ENCODE results near the gene CDH8.
"Not testable (repeated sequence)": the region's sequence is repeated elsewhere in the genome, so short reads cannot be mapped to it uniquely, and the experiment has no call there.

The CDH8 gene

DNA sequence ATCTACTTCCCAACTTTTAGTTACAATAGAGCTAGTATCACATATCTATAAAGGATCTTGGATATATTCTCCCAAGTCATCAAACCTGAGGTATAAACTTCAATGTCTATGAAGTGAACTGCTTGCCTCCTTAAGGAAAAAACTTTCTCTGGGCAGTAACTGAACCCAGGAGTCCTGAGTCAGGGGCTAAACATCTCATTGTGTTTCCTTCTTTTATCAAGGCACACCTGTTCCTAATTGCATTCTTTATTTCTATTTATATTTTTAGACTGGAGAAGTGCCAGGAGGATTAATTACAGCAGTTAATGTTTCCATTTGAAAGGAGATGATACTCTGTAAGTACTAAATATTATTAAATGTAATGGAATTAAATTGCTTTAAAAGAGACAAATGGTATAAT, 98.6 kb downstream of the CDH8 start:
- DNase-seq (ENCODE audit: low read depth in 2 of 3, low spot score in 1 of 3) = no peak

DNA sequence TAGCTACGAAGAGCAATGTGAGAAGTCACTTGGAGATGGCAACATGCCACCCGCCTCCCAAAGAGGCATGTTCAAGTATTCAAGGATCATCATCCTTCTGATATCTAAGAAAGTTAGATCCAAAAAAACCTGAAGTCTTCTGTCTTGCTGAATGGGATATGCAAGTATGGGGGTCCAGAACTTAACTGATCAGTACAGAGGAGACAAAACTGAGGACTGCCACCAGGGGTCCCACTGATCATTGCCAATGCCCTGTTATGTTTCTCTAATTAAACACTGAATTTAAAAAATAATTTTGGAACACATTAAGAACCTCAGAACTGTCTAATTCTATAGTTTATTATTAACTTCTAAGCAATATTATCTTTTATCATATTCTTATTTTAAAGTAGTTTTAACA, 99.7 kb downstream of the CDH8 start:
- no peak for DNase-seq (ENCODE audit: low read depth in 2 of 3, low spot score in 1 of 3)

DNA sequence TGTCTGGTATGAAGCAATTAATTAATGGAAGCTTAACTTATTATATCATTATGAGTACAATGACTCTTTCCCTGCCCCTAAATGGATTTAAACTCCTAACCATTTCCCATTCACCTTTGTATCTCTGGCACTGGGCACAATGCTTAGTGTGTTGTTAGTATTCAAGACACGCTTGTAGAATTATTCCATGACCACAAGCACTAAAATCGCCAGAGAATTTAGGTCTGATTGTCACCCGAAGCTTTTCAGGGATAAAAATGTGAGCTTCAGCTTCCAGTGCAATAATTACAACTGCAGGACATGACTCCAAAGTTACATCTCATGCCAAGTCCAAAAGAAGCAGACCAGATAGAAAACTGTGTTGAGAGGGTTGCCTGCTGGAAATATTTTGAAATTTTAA, 101.6 kb downstream of the CDH8 start:
- DNase-seq (ENCODE audit: low read depth in 2 of 3, low spot score in 1 of 3) = no peak

DNA sequence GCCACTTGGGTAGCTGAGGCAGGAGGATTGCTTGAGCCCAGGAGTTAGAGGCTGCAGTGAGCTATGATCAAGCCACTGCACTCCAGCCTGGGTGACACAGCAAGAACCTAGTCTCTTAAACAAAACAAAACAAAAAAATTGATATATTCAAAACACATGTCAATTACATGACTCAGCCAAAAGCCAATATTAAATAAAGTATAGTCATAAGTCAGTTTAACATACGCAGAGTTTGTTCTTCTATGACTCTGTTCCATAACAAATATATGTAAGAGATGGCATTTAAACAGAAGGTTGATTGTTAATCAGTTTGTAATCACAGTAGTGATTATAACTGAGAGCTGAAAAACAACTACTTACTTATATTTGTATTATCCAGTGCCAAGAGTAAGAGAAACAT, 106.5 kb downstream of the CDH8 start:
- no peak for DNase-seq (ENCODE audit: low read depth in 2 of 3, low spot score in 1 of 3)

DNA sequence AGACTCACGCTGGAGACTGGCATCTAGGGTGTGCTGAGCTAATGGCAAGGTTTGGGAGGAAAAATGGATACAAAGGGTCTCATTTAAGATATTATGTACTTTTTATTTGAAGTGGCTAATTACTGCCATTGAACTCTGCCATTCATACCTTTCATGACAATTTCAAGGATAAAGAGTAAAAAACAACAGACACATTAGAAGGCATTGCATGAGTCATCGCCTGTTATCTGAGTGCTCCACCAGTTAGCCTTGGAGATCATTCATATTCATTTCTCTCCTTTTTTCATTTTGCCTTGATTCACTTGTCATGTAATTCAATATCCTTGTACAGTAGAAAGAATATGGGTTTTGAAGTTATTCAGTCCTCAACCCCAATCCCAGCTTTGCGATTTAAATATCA, 109.5 kb downstream of the CDH8 start:
- no peak for DNase-seq (ENCODE audit: low read depth in 2 of 3, low spot score in 1 of 3)

DNA sequence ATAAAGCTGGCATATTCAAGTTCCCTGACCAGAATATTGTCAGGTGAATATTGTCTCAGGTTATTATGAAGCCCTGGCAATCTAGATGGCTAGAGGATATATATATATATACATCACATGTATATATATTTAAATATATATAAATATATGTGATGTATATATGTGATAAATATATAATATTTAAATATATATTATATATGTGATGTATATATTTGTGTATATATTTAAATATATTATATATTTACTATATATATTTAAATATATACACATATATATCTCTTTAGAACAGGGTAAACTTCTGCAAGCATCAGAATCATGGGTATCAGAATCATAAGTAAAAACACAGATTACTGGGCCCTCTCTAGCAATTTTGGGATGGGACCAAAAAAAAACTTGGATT, 112.6 kb downstream of the CDH8 start:
- DNase-seq (ENCODE audit: low read depth in 2 of 3, low spot score in 1 of 3) = no peak

DNA sequence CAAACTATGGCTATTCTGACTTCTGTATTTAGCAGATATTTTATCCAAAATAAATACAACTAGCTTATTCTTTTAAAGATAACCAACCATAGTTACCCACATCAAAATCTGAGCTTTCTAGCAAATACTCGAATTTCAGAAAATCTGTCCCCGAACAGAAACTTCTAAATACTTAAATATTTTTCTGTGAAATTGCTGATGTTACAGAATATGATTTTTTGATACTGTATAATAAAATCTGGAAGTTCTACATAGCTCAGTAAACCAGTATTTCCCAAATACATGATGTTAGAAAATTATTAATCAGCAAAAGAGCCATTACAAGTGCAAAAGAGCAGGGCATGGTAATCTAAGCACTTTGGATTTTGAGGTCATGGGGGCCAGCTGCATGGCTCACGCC, 114.9 kb downstream of the CDH8 start:
- no peak for DNase-seq (ENCODE audit: low read depth in 2 of 3, low spot score in 1 of 3)

DNA sequence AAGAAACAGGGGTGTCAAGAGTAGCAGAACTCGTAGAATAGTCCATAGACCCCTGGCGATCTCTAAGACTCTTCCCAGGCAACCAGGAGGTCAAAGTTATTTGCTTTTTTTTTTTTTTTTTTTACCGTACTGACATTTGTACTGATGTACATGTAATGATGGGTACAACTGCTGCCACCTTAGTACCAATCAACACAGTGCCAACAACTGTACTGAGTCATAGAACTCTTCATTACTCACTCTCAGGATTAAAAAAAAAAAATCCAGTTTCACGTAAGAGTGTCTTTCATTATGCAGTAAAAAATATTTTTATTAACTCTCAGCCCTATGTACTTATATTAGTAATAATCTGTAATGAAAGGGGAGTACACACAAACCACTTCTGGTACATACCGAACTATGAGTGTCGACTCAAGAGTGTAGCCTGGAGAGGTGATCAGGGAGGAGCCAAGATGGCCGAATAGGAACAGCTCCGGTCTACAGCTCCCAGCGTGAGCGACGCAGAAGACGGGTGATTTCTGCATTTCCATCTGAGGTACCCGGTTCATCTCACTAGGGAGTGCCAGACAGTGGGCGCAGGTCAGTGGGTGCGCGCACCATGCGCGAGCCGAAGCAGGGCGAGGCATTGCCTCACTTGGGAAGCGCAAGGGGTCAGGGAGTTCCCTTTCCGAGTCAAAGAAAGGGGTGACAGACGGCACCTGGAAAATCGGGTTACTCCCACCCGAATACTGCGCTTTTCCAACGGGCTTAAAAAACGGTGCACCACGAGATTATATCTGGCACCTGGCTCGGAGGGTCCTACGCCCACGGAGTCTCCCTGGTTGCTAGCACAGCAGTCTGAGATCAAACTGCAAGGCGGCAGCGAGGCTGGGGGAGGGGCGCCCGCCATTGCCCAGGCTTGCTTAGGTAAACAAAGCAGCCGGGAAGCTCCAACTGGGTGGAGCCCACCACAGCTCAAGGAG, 118.1 kb downstream of the CDH8 start:
- DNase-seq (ENCODE audit: low read depth in 2 of 3, low spot score in 1 of 3) = not testable (repeated sequence)

DNA sequence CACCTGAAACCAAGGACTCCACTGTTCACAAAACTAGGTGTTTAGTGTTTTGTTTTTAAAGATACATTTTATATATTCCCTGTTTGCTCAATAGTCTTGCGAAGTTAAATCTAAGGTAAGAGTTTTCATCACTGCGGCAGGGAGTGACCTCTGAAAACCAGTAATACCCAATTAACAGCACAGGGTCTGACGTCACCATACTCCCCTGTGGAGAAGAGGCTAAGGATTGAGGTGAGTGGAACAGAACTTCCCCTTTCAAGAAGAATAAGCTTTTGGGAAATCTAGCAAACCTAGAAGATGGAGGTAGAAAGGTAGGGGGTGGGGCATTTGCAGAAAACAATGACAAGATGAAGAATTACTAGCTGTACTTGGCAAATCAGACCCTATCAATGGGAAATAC, 120.7 kb downstream of the CDH8 start:
- DNase-seq (ENCODE audit: low read depth in 2 of 3, low spot score in 1 of 3) = no peak

DNA sequence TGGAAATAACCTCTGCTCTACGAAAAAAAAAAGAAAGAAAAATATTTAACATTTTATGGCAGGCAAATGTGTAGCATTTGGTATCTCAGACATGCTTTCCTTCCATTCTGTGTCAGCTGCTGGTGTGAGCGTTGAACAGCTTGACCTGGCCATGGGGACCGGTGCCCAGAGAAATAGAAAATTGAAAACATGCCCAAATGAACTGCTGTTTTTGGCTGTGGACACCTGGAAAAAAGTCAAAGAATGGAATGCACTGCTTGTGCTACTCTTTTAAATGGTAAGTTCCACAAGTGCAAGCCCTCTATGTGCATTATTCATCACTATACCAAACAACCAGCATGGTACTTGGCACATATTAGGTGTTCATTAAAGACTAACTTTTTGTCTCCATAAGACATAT, 127.2 kb downstream of the CDH8 start:
- DNase-seq (ENCODE audit: low read depth in 2 of 3, low spot score in 1 of 3) = no peak

DNA sequence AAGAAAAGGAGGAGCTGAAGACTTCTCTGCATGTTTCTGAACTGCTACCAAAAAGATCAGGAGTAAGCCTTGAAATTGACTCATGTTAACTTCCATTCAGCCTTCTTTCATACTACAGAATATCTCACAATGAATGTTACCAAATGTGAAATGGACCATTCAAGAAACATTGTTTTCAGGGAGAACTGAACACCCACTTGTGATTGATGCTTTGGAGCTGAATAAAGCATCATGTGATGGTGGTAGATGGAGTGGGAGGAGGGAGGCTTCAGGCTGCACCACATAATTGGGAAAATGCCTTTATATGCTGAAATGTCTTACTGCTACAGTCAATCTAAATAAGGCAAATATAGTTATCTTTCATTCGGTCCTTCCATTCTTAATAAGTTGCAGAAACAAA, 127.8 kb downstream of the CDH8 start:
- DNase-seq (ENCODE audit: low read depth in 2 of 3, low spot score in 1 of 3) = no peak

DNA sequence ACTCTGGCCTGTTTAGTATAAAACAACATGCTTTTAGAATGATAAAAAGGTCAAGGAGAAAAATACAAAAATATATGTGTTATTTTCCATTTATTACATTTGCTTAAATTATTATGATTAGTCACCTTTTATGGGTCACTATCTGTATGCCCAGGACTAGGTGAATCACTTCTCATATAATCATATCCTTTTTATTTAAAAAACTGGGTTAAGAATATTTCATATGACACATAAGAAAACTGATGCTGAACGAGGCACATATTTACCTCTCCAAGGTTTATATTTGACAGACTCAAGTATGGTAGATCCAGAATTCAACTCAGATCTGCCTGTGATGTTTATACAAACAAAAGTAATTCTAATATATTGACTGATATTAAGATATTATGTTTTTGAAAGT, 134.5 kb downstream of the CDH8 start:
- no peak for DNase-seq (ENCODE audit: low read depth in 2 of 3, low spot score in 1 of 3)

DNA sequence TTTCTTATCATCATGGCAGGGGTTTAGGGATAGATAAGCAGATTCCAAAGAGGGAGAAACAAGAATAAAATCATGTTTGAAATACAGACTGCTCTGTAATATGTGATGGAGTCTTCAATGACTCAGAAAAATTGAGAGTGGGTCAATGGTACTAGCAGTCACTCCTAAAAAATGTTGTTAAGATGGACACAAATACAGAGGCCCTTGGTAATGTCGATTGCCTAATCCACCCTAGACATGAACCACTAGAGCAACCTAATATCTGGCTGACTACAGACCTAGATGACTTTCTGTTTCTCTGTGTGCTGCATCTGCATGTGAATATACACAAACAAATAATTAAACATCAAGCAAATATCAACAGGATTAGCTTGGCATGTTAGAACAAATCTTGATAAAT, 135.8 kb downstream of the CDH8 start:
- DNase-seq (ENCODE audit: low read depth in 2 of 3, low spot score in 1 of 3) = no peak

DNA sequence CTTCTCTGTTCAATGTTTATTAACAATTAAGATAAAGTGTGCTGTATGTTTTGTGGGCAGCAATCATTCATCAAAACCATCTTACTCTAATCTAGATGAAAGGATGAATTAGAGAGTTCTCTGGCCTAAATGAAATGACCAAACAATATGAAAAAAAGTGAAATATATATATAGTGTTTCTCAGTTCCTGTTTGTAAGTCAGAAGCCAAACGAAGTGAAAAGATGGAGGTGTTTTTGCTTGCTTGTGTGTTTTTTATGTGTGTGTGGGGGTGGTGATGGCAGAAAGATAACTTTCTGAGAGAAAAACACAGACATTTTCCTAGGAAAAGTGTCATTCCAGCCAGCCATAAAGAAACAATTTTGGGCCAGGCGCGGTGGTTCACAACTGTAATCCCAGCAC, 138.6 kb downstream of the CDH8 start:
- DNase-seq (ENCODE audit: low read depth in 2 of 3, low spot score in 1 of 3) = no peak

DNA sequence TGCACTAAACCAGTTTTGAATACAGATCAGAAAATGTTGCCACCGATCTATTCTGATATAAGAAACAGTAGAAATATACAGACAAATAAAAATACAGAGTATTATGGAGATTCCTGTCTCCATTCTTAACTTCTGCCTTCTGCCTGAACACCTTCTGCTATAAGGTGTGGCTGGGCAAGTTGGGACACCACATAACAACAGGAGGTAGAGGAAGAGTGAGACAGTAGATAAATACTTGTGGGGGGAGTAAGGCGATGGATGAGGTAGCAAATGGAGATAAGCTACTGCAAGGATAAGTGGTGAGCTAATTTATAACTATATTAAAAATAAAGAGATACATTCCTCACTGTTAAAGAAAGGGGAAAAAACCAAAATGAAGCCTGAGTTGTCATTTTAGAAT, 143.7 kb downstream of the CDH8 start:
- DNase-seq (ENCODE audit: low read depth in 2 of 3, low spot score in 1 of 3) = no peak

DNA sequence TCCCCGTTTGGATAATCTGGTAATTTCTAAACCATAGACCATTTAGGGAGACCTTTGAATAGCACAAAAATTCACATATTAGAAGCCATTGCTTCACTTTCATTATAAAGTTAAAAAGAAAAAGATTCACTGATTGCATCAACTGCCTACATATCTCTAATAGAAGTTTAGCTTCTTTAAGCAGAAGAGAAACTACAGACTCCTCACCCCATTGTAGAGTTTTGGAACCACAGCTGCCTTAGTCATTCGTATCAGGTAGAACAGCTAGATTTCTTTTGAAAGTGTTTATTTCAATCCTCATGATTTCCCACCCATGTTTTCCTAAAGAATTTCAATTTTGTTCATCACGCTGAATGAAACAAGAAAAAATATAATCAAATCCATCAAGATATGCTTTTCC, 144.8 kb downstream of the CDH8 start:
- DNase-seq (ENCODE audit: low read depth in 2 of 3, low spot score in 1 of 3) = no peak

DNA sequence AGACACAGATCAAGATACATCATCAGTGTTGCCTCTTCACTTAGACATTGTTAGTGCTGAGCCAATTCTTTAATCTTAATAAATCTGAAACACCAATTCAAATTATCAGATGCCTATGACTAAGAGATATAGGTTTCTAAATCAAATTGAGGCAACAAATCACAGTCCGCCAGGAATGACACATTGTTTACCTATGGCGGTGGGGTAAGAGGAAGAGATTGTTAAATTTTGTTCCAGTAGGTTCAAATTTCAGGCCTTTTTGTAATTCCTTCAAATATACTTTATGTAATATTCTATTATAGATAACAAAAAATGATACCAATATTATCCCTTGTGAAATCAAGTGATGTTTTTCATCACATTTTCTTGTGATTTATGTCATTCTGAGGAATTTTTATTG, 145.9 kb downstream of the CDH8 start:
- no peak for DNase-seq (ENCODE audit: low read depth in 2 of 3, low spot score in 1 of 3)

DNA sequence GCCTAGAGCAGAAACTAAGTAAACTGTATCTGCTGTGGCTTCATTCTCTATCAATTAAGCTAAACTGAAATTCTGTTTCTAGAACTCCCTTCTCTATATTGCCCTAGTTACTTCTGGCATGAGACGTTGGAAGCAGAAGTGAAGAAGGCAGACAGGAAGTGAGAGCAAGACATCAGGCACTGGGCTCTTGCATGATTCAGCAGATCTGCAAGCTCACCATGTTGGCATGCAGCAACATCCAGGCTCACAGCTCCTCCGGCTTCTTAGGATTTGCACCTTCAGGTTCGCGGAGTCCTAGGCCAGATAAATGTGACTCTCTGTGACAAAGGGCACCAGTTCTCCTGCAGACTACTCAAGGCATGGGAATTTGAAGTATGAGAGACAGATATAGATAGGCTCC, 148.3 kb downstream of the CDH8 start:
- DNase-seq (ENCODE audit: low read depth in 2 of 3, low spot score in 1 of 3) = no peak

DNA sequence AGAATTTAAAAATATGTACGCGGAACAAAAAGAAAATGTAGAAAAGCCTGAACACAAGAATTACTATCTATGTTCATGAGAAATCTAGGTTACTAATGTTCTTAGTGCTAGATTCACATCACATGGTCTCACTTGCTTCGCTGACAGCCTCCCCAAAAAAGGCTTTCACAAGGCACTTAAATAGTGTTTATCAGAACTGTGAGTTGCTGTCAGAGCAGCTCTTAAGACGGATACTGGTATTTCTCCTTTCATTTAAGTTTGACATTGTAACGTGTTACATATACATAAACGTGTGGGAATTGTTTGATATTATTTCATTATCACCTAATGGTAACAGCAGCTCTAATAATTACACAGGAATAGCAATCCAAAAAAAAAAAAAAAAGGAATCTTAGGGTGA, 150.9 kb downstream of the CDH8 start:
- no peak for DNase-seq (ENCODE audit: low read depth in 2 of 3, low spot score in 1 of 3)

DNA sequence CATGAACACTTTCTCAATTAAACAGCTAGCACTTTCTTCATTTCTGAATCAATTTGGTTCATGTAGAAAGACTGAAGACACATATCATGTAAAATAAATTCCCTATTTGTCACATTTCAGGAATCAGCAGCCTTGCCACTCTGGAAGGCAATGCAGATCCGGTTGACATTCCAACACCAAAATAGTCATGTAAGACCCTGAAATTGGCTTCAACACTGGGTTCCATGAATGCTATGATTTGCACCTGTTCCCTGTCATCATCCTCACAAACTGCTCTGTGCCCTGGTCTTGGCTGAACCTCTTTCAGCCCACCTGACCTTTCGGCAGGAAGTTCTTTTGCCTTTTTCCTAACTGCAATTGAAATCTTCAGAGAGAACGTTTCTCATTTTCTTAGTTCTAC, 156.9 kb downstream of the CDH8 start:
- no peak for DNase-seq (ENCODE audit: low read depth in 2 of 3, low spot score in 1 of 3)

DNA sequence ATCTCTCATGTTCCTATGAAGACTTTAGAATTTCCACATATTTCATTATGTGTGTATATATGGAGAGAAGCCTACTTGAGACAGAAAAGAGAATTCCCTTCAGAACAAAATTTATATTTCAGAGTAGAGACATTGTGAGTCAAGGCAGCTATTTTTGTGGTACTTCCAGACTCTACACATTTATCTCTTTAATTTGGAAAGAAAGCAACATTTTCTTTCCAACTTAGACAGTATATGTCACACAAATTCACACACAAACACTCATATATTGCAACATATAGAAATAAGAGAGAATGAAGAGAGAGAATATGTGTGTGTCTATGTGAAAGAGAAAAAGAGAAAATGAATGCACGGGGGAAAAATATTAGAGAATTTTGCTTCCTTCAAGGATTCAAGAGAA, 158.8 kb downstream of the CDH8 start:
- no peak for DNase-seq (ENCODE audit: low read depth in 2 of 3, low spot score in 1 of 3)

DNA sequence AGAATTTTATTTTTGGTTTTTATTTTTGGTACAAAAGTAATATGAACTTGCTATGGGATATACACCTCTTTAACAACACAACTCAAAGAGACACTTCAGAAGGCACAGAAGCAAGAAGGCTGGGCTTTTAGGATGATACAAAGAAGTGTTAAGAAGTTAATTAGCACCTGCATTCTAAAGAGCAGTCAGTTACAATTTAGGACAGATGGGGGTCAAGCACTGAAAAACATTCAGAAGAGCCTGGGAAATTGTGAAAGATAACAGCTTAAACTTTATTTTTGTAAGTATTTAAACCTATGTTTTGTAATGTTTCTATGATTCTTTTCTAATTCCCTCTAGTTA, 163.5 kb downstream of the CDH8 start:
- DNase-seq (ENCODE audit: low read depth in 2 of 3, low spot score in 1 of 3) = no peak

Data from stimulated activated CD4-positive, alpha-beta T cell treated with anti-CD3 and anti-CD28 coated beads, Interleukin-12 subunit alpha, Interleukin-12 subunit beta, amount 100 ng/mL, for 48 hours (primary cell).